Vagina (tissue), 2 donors: ENCODE data around the gene LRIG2. TPM values are rescaled to one million over a fixed set of nuclear protein-coding genes. Genes with fewer than 3 reads are reported as not detected.

Experiments
- DNase-seq, 2 donors: peaks; one replicate each; pipeline ENCODE4 v3.0.0-alpha.2; 2017; ENCODE audit errors: extremely low spot score in 2 of 2
- H3K27ac ChIP-seq: fragments of 200-600 bp; sonication (generic); one replicate; pipeline ENCODE4 v1.5.1; 2019
- H3K27me3 ChIP-seq: fragments of 200-600 bp; sonication (generic); one replicate; pipeline ENCODE4 v1.5.1; 2019
- H3K36me3 ChIP-seq, 2 donors: fragments of 200-600 bp; sonication (generic); one replicate each; pipeline ENCODE4 v1.5.1; 2017 to 2019
- H3K4me1 ChIP-seq: fragments of 200-600 bp; sonication (generic); one replicate; pipeline ENCODE4 v1.5.1; 2019
- H3K4me3 ChIP-seq, 2 donors: fragments of 200-600 bp; sonication (generic); 1 replicate in 1 of 2; 2 replicates in 1 of 2; pipeline ENCODE4 v1.5.1; 2016 to 2019
- H3K9me3 ChIP-seq: fragments of 200-600 bp; sonication (generic); one replicate; pipeline ENCODE4 v1.5.1; 2019
- CTCF ChIP-seq, 3 experiments: fragments of 450-650 bp in 2 of 3; fragments of 200-600 bp in 1 of 3; sonication (generic) in 1 of 3; IDR thresholded peaks; one replicate each; pipeline ENCODE4 v1.5.1; 2017 to 2019; ENCODE audit warnings: antibody characterized with exemption in 3 of 3, mild to moderate bottlenecking in 2 of 3, moderate library complexity in 2 of 3
- POLR2A ChIP-seq, 2 donors: fragments of 450-650 bp; IDR thresholded peaks; one replicate each; pipeline ENCODE4 v1.6.1; 2017; ENCODE audit warnings: antibody characterized with exemption in 2 of 2, mild to moderate bottlenecking in 2 of 2, moderate library complexity in 2 of 2
- POLR2AphosphoS5 ChIP-seq, 2 donors: sonication (generic); formaldehyde crosslinking; IDR thresholded peaks; one replicate each; pipeline ENCODE4 v1.9.0; 2017; ENCODE audit warnings: antibody characterized with exemption in 2 of 2, mild to moderate bottlenecking in 2 of 2, low read depth in 1 of 2; ENCODE audit not compliant: insufficient read depth in 1 of 2
- intact Hi-C: fragments of 100-400 bp; cut with DNase I; formaldehyde crosslinking; loops from one replicate; pipeline ENCODE4 v1.15.1; 2023
- total RNA-seq: library from RNA; depleted of rRNA; stranded (reverse); fragments of >200 nt; gene quantifications from one replicate; pipeline ENCODE4 v1.2.3, GENCODE V29; 2016

Gene LRIG2
- total RNA-seq, 1 donor from 2014 or later = 43.0 TPM

GRCh38 chr1:113048064-113048463 is 24.9 kb upstream of the LRIG2 start:
- intact Hi-C loops = loop anchor here (10.0 kb wide), 2 partner anchors 163 to 323 kb away; no protein-coding TSS in a partner anchor
- H3K9me3 ChIP-seq = no peaks in the 10 kb centered on the region
- no peak for DNase-seq

GRCh38 chr1:113053344-113054126 is 19.5 kb upstream of the LRIG2 start:
- H3K4me3 ChIP-seq = no peak overlapping the region
- no peak overlapping the region for H3K27ac ChIP-seq
- no peak for DNase-seq
- H3K27me3 ChIP-seq = no peaks in the 10 kb centered on the region
- TF ChIP-seq POLR2A (IDR thresholded peaks at IDR 0.05) (no peak), POLR2AphosphoS5 (IDR thresholded peaks at IDR 0.05; ENCODE audit: insufficient read depth in 1 of 2, low read depth in 1 of 2) (no peak), CTCF (IDR thresholded peaks at IDR 0.05) (no peak)
- H3K36me3 ChIP-seq = no peaks in the 10 kb centered on the region
- intact Hi-C loops = loop anchor here (10.0 kb wide), 1 partner anchor 249 kb away; no protein-coding TSS in a partner anchor
- H3K4me1 ChIP-seq = no peaks in the 10 kb centered on the region
- no peaks in the 10 kb centered on the region for H3K9me3 ChIP-seq

More at GRCh38 chr1:113048064-113048463, 24.9 kb upstream of the LRIG2 start:
- no peaks in the 10 kb centered on the region for H3K36me3 ChIP-seq
- no peak overlapping the region for H3K4me3 ChIP-seq
- H3K27ac ChIP-seq = no peak overlapping the region
- H3K4me1 ChIP-seq = peaks cover under 1% of the 10 kb centered on the region
- no peak for TF ChIP-seq POLR2A (IDR thresholded peaks at IDR 0.05)
- no peak for TF ChIP-seq CTCF (IDR thresholded peaks at IDR 0.05)
- no peak for TF ChIP-seq POLR2AphosphoS5 (IDR thresholded peaks at IDR 0.05; ENCODE audit: insufficient read depth in 1 of 2, low read depth in 1 of 2)
- no peaks in the 10 kb centered on the region for H3K27me3 ChIP-seq

GRCh38 chr1:113055570-113055969 is 17.4 kb upstream of the LRIG2 start:
- no peaks in the 10 kb centered on the region for H3K36me3 ChIP-seq
- H3K27ac ChIP-seq = no peak overlapping the region
- H3K4me1 ChIP-seq = no peaks in the 10 kb centered on the region
- H3K9me3 ChIP-seq = no peaks in the 10 kb centered on the region
- TF ChIP-seq POLR2A (IDR thresholded peaks at IDR 0.05) = no peak
- TF ChIP-seq CTCF (IDR thresholded peaks at IDR 0.05) = no peak
- TF ChIP-seq POLR2AphosphoS5 (IDR thresholded peaks at IDR 0.05; ENCODE audit: insufficient read depth in 1 of 2, low read depth in 1 of 2) = no peak
- no peak overlapping the region for H3K4me3 ChIP-seq
- no peaks in the 10 kb centered on the region for H3K27me3 ChIP-seq
- intact Hi-C loops = loop anchor here (10.0 kb wide), 1 partner anchor 251 kb away; no protein-coding TSS in a partner anchor
- no peak for DNase-seq

- H3K9me3 ChIP-seq = no peaks in the 10 kb centered on the region
- no peaks in the 10 kb centered on the region for H3K27me3 ChIP-seq
- H3K36me3 ChIP-seq = no peaks in the 10 kb centered on the region
- DNase-seq = no peak
- no peak overlapping the region for H3K27ac ChIP-seq
- TF ChIP-seq POLR2A (IDR thresholded peaks at IDR 0.05) (no peak), CTCF (IDR thresholded peaks at IDR 0.05) (no peak), POLR2AphosphoS5 (IDR thresholded peaks at IDR 0.05; ENCODE audit: insufficient read depth in 1 of 2, low read depth in 1 of 2) (no peak)
- H3K4me1 ChIP-seq = no peaks in the 10 kb centered on the region
- H3K4me3 ChIP-seq = no peak overlapping the region
- intact Hi-C loops = loop anchor here (10.0 kb wide), 1 partner anchor 252 kb away; no protein-coding TSS in a partner anchor
Observed at GRCh38 chr1:113057006-113057405, 16.0 kb upstream of the LRIG2 start.
